ENCODE results near the gene NSRP1. TPM values are rescaled to one million over a fixed set of nuclear protein-coding genes. Genes with fewer than 3 reads are reported as not detected.

The NSRP1 gene
- polyA plus RNA-seq, 2 donors, result 16.6 to 19.1 TPM

DNA sequence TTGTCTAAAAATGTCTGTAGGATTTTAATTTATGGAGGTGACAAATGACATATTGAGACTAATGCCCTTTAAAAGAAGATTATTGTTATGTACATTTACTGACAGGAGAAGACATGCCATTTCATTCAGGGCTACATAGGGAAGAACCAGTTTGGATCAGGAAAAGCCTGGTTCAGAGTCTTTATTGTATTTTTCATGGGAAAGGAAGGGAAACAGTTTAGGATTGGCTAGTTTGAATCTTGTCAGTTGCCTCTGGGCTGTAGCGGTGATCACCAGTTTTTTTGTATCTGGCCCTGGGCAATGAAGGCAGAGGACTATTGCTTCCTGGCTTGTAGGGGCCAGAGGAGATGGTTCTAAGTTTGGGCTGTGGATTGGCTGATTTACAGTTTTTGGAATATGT lies 31.8 kb downstream of the NSRP1 start:
- no peaks in the 10 kb centered on the region for H3K36me3 ChIP-seq (ENCODE audit: control insufficient read depth in 2 of 2, insufficient read depth in 2 of 2, low read length in 1 of 2)
- H3K4me3 ChIP-seq (ENCODE audit: low read depth in 1 of 2, low read length in 2 of 2), result no peak overlapping the region
- peak overlapping the region in 1 of 2 donors; percentile 76 for H3K27ac ChIP-seq (ENCODE audit: low read depth in 2 of 2, low read length in 1 of 2)
- 58 to 88% methylated on average over 1 of the region's 1 CpG for WGBS, 2 donors
- no peaks in the 10 kb centered on the region for H3K27me3 ChIP-seq (ENCODE audit: control insufficient read depth in 1 of 2, insufficient read depth in 2 of 2, low read length in 2 of 2)
- H3K9me3 ChIP-seq (ENCODE audit: control insufficient read depth in 2 of 2, insufficient read depth in 1 of 2, low read depth in 1 of 2, low read length in 1 of 2), result no peaks in the 10 kb centered on the region
- no peaks in the 10 kb centered on the region for H3K4me1 ChIP-seq (ENCODE audit: control insufficient read depth in 2 of 2, insufficient read depth in 2 of 2, low read length in 1 of 2)

DNA sequence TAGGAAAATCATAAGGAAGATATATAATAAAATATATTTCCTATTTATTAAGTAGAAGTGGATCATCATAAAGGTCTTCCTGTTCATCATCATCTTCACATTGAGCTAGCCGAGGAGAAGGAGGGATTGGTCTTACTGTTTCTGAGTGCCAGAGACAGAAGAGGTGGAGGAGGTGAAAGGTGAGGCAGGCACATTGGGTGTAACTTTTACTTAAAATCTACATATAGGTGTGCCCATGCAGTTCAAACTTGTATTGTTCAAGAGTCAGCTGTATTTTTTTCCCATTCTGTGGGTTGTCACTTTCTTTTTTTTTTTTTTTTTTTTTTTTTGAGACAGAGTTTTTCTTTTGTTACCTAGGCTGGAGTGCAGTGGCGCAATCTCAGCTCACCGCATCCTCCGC lies 34.9 kb downstream of the NSRP1 start:
- Histone ChIP-seq H3K27ac (ENCODE audit: low read depth in 2 of 2, low read length in 1 of 2) (peak overlapping the region in 1 of 2 donors; percentile 31), H3K9me3 (ENCODE audit: control insufficient read depth in 2 of 2, insufficient read depth in 1 of 2, low read depth in 1 of 2, low read length in 1 of 2) (no peaks in the 10 kb centered on the region), H3K27me3 (ENCODE audit: control insufficient read depth in 1 of 2, insufficient read depth in 2 of 2, low read length in 2 of 2) (no peaks in the 10 kb centered on the region), H3K4me1 (ENCODE audit: control insufficient read depth in 2 of 2, insufficient read depth in 2 of 2, low read length in 1 of 2) (no peaks in the 10 kb centered on the region), H3K4me3 (ENCODE audit: low read depth in 1 of 2, low read length in 2 of 2) (no peak overlapping the region), H3K36me3 (ENCODE audit: control insufficient read depth in 2 of 2, insufficient read depth in 2 of 2, low read length in 1 of 2) (no peaks in the 10 kb centered on the region)
- WGBS, 2 donors, result 94 to 95% methylated on average over 4 of the region's 4 CpGs

DNA sequence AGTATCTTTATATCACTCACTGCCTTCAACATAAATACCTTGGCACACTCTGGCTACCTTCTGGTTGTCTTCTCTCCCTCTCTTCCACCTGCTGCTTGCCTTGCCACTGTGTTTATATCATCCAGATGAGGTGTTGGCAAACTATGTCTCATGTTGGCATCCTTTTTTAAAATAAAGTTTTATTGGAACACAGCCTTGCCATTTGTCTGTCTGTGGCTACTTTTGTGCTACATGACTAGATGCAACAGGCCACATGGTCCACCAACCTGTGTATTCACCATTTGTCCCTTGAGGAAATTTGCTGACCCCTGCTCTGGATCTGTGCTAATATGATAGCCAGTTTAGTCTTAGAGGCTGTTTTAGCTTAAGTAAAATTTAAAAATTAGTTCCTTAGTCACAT lies 36.8 kb downstream of the NSRP1 start:
- H3K4me1 ChIP-seq (ENCODE audit: control insufficient read depth in 2 of 2, insufficient read depth in 2 of 2, low read length in 1 of 2), result no peaks in the 10 kb centered on the region
- H3K4me3 ChIP-seq (ENCODE audit: low read depth in 1 of 2, low read length in 2 of 2), result no peak overlapping the region
- H3K36me3 ChIP-seq (ENCODE audit: control insufficient read depth in 2 of 2, insufficient read depth in 2 of 2, low read length in 1 of 2), result no peaks in the 10 kb centered on the region
- no peaks in the 10 kb centered on the region for H3K9me3 ChIP-seq (ENCODE audit: control insufficient read depth in 2 of 2, insufficient read depth in 1 of 2, low read depth in 1 of 2, low read length in 1 of 2)
- H3K27me3 ChIP-seq (ENCODE audit: control insufficient read depth in 1 of 2, insufficient read depth in 2 of 2, low read length in 2 of 2), result no peaks in the 10 kb centered on the region
- H3K27ac ChIP-seq (ENCODE audit: low read depth in 2 of 2, low read length in 1 of 2), result no peak overlapping the region

DNA sequence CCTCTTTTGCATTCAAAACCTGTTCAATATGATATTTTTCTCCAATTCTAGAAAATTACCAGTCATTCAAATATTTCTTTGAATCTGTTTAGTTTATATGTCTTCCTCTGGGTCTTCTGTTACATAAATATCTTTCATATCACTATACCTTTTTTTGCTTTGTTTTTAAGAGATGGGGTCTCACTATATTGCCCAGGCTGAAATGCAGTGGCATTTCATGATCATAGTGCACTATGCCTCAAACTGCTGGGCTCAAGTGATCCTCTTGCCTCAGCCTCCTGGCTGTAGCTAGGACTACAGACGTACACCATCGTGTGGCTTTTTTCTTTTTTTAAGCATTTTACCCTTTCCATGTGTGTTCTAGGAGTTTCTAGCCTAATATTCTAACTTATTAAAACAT lies 38.8 kb downstream of the NSRP1 start:
- H3K4me1 ChIP-seq (ENCODE audit: control insufficient read depth in 2 of 2, insufficient read depth in 2 of 2, low read length in 1 of 2), result no peaks in the 10 kb centered on the region
- no peaks in the 10 kb centered on the region for H3K36me3 ChIP-seq (ENCODE audit: control insufficient read depth in 2 of 2, insufficient read depth in 2 of 2, low read length in 1 of 2)
- no peak overlapping the region for H3K4me3 ChIP-seq (ENCODE audit: low read depth in 1 of 2, low read length in 2 of 2)
- H3K27me3 ChIP-seq (ENCODE audit: control insufficient read depth in 1 of 2, insufficient read depth in 2 of 2, low read length in 2 of 2), result no peaks in the 10 kb centered on the region
- H3K27ac ChIP-seq (ENCODE audit: low read depth in 2 of 2, low read length in 1 of 2), result no peak overlapping the region
- 94 to 98% methylated on average over 2 of the region's 2 CpGs for WGBS, 2 donors
- no peaks in the 10 kb centered on the region for H3K9me3 ChIP-seq (ENCODE audit: control insufficient read depth in 2 of 2, insufficient read depth in 1 of 2, low read depth in 1 of 2, low read length in 1 of 2)

DNA sequence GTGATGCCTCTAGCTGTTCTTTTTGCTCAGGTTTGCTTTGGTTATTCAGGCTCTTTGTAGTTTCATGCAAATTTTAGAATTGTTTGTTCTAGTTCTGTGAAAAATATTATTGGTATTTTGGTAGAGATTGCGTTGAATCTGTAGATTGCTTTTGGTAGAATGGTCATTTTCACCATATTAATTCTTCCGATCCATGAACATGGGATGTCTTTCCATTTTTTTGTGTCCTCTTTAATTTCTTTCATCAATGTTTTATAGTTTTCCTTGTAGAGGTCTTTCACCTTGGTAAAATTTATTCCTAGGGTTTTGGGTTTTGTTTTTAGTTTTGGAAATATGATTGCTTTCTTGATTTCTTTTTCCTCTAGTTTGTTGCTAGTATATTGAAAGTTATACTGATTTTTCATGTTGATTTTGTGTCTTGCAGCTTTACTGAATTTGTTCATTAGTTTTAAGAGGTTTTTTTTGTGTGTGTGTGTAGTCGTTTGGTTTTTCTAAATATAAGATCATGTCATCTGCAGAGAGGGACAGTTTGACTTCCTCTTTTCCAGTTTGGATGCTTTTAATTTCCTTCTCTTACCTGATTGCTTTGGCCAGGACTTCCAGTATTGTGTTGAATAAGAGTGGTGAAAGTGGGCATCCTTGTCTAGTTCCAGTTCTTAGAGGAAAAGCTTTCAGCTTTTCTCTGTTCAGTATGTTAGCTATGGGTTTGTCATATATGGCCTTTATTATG lies 42.4 kb downstream of the NSRP1 start:
- Histone ChIP-seq H3K36me3 (ENCODE audit: control insufficient read depth in 2 of 2, insufficient read depth in 2 of 2, low read length in 1 of 2) (no peaks in the 10 kb centered on the region), H3K4me3 (ENCODE audit: low read depth in 1 of 2, low read length in 2 of 2) (no peak overlapping the region), H3K9me3 (ENCODE audit: control insufficient read depth in 2 of 2, insufficient read depth in 1 of 2, low read depth in 1 of 2, low read length in 1 of 2) (no peaks in the 10 kb centered on the region), H3K27me3 (ENCODE audit: control insufficient read depth in 1 of 2, insufficient read depth in 2 of 2, low read length in 2 of 2) (no peaks in the 10 kb centered on the region), H3K27ac (ENCODE audit: low read depth in 2 of 2, low read length in 1 of 2) (no peak overlapping the region), H3K4me1 (ENCODE audit: control insufficient read depth in 2 of 2, insufficient read depth in 2 of 2, low read length in 1 of 2) (no peaks in the 10 kb centered on the region)
- 93 to 99% methylated on average over 3 of the region's 3 CpGs for WGBS, 2 donors

DNA sequence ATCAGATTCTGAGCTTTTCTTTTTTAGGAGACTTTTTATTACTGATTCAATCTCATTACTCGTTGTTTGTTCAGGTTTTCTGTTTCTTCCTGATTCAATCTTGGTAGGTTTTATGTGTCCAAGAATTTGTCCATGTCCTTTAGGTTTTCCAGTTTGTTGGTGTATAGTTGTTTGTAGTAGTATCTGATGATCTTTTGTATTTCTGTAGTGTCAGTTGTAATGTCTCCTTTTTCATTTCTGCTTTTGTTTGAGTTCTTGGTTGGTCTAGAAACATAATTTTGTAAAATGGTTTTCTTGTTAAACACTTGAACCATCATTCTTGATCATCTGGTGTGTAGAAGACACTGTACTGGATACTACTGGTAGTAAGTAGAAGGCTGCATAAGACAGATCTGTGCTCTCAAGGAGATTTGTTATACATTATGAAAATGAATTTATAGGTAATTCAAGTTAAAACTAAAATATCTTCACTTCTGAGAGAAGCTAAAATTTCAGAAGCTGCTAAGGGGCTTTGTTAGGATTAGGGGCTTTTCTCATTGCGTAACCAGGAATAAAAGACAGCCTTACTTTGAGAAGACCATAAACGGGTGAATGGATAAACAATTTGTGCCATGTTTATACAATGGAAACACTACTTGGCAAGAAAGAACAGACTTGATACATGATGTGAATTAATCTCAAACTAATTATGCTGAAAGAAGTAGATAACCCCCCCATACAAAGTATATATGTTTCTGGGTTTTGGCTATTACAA lies 44.0 kb downstream of the NSRP1 start:
- H3K36me3 ChIP-seq (ENCODE audit: control insufficient read depth in 2 of 2, insufficient read depth in 2 of 2, low read length in 1 of 2), result no peaks in the 10 kb centered on the region
- no peak overlapping the region for H3K4me3 ChIP-seq (ENCODE audit: low read depth in 1 of 2, low read length in 2 of 2)
- 75 to 81% methylated on average over 3 of the region's 3 CpGs for WGBS, 2 donors
- no peaks in the 10 kb centered on the region for H3K9me3 ChIP-seq (ENCODE audit: control insufficient read depth in 2 of 2, insufficient read depth in 1 of 2, low read depth in 1 of 2, low read length in 1 of 2)
- H3K27ac ChIP-seq (ENCODE audit: low read depth in 2 of 2, low read length in 1 of 2), result no peak overlapping the region
- no peaks in the 10 kb centered on the region for H3K27me3 ChIP-seq (ENCODE audit: control insufficient read depth in 1 of 2, insufficient read depth in 2 of 2, low read length in 2 of 2)
- no peaks in the 10 kb centered on the region for H3K4me1 ChIP-seq (ENCODE audit: control insufficient read depth in 2 of 2, insufficient read depth in 2 of 2, low read length in 1 of 2)

DNA sequence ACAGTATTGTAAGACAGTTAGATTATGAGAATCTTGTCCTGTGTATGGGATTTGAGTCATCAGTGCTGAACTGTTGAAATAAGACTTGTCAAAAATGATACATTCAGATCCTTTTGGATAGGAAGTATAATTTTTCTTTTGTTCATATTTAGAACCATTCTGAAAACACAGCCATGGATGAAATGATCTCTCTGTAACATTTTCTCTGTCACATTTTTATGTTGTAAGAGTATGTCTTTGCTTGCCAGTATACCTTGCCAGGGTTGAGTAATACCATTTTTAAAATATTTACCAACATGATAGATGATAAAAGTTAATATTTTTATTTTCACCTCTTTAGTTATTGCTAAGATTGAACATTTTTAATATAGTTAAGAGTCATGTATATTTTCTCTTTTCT lies 45.0 kb downstream of the NSRP1 start:
- no peak overlapping the region for H3K27ac ChIP-seq (ENCODE audit: low read depth in 2 of 2, low read length in 1 of 2)
- H3K4me1 ChIP-seq (ENCODE audit: control insufficient read depth in 2 of 2, insufficient read depth in 2 of 2, low read length in 1 of 2), result no peaks in the 10 kb centered on the region

DNA sequence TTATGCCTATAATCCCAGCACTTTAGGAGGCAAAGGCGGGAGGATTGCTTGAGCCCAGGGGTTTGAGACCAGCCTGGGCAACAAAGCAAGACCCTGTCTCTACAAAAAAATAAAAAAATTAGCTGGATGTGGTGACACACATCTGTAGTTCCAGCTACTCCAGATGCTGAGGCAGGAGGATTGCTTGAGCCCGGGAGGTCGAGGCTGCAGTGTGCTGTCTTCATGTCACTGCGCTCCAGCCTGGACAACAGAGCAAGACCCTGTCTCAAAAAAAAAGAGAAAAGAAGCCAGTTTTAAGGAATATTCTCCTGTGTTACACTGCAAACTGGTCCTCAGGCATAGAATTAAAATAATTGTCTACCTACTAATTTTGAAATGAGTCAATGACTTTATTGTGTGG lies 47.9 kb downstream of the NSRP1 start:
- no peaks in the 10 kb centered on the region for H3K9me3 ChIP-seq (ENCODE audit: control insufficient read depth in 2 of 2, insufficient read depth in 1 of 2, low read depth in 1 of 2, low read length in 1 of 2)
- WGBS, 2 donors, result 96 to 99% methylated on average over 4 of the region's 4 CpGs
- H3K27me3 ChIP-seq (ENCODE audit: control insufficient read depth in 1 of 2, insufficient read depth in 2 of 2, low read length in 2 of 2), result no peaks in the 10 kb centered on the region
- H3K27ac ChIP-seq (ENCODE audit: low read depth in 2 of 2, low read length in 1 of 2), result no peak overlapping the region
- no peaks in the 10 kb centered on the region for H3K4me1 ChIP-seq (ENCODE audit: control insufficient read depth in 2 of 2, insufficient read depth in 2 of 2, low read length in 1 of 2)
- H3K36me3 ChIP-seq (ENCODE audit: control insufficient read depth in 2 of 2, insufficient read depth in 2 of 2, low read length in 1 of 2), result no peaks in the 10 kb centered on the region
- H3K4me3 ChIP-seq (ENCODE audit: low read depth in 1 of 2, low read length in 2 of 2), result no peak overlapping the region

More for the DNA sequence above, 45.0 kb downstream of the NSRP1 start:
- Histone ChIP-seq H3K9me3 (ENCODE audit: control insufficient read depth in 2 of 2, insufficient read depth in 1 of 2, low read depth in 1 of 2, low read length in 1 of 2) (no peaks in the 10 kb centered on the region), H3K4me3 (ENCODE audit: low read depth in 1 of 2, low read length in 2 of 2) (no peak overlapping the region), H3K36me3 (ENCODE audit: control insufficient read depth in 2 of 2, insufficient read depth in 2 of 2, low read length in 1 of 2) (no peaks in the 10 kb centered on the region), H3K27me3 (ENCODE audit: control insufficient read depth in 1 of 2, insufficient read depth in 2 of 2, low read length in 2 of 2) (no peaks in the 10 kb centered on the region)

DNA sequence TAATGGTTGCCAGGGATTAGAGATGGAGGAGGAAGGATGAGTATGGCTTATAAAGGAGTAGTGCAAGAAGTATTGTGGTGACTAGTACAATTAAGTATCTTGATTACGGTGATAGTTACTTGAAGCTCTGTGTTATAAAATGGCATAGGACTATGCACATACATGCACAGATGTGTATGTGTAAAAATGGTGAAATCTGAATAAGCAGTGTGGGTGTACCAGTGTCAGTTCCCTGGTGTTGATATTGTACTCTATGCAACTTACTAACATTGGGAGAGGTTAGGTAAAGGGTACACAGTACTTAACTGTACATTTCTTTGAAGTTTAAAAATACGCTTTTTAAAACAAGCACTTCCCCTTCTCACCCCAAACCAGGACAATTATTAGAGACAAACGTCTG lies 48.5 kb downstream of the NSRP1 start:
- WGBS, 2 donors, result 84% methylated on average over 3 of the region's 3 CpGs
- Histone ChIP-seq H3K27ac (ENCODE audit: low read depth in 2 of 2, low read length in 1 of 2) (no peak overlapping the region), H3K27me3 (ENCODE audit: control insufficient read depth in 1 of 2, insufficient read depth in 2 of 2, low read length in 2 of 2) (no peaks in the 10 kb centered on the region), H3K4me3 (ENCODE audit: low read depth in 1 of 2, low read length in 2 of 2) (no peak overlapping the region), H3K9me3 (ENCODE audit: control insufficient read depth in 2 of 2, insufficient read depth in 1 of 2, low read depth in 1 of 2, low read length in 1 of 2) (no peaks in the 10 kb centered on the region), H3K36me3 (ENCODE audit: control insufficient read depth in 2 of 2, insufficient read depth in 2 of 2, low read length in 1 of 2) (no peaks in the 10 kb centered on the region), H3K4me1 (ENCODE audit: control insufficient read depth in 2 of 2, insufficient read depth in 2 of 2, low read length in 1 of 2) (no peaks in the 10 kb centered on the region)

DNA sequence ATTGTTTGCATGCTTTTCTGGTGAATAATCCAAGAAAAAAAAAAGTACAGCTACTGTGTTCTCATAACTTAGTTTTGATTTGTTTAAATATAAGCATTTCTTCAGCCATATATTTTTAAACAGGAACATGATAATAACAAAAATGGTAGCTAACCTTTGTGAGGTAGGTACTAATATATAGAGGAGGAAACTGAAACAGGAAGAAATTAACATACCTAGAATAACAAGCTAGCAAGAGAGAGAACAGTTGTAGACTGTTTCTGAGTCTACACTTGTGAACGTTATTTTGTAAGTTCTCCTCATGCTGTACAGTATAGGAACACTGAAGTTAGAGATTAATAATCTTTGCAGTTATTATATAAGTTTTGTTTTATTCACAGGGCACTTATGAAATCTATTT lies 49.3 kb downstream of the NSRP1 start:
- H3K9me3 ChIP-seq (ENCODE audit: control insufficient read depth in 2 of 2, insufficient read depth in 1 of 2, low read depth in 1 of 2, low read length in 1 of 2), result no peaks in the 10 kb centered on the region
- H3K4me3 ChIP-seq (ENCODE audit: low read depth in 1 of 2, low read length in 2 of 2), result no peak overlapping the region
- H3K27ac ChIP-seq (ENCODE audit: low read depth in 2 of 2, low read length in 1 of 2), result no peak overlapping the region
- 74 to 76% methylated on average over 1 of the region's 1 CpG for WGBS, 2 donors
- H3K4me1 ChIP-seq (ENCODE audit: control insufficient read depth in 2 of 2, insufficient read depth in 2 of 2, low read length in 1 of 2), result no peaks in the 10 kb centered on the region
- H3K36me3 ChIP-seq (ENCODE audit: control insufficient read depth in 2 of 2, insufficient read depth in 2 of 2, low read length in 1 of 2), result no peaks in the 10 kb centered on the region
- H3K27me3 ChIP-seq (ENCODE audit: control insufficient read depth in 1 of 2, insufficient read depth in 2 of 2, low read length in 2 of 2), result no peaks in the 10 kb centered on the region
